ENCODE data around the gene PRR3. TPM values are rescaled to one million over a fixed set of nuclear protein-coding genes. Genes with fewer than 3 reads are reported as not detected.
A peak's percentile ranks its signal among the peaks of the same experiment; 100 is the strongest.

Gene PRR3
- polyA plus RNA-seq, 1 of the 3 experiments (the other 2 are of a cell fraction): 21.2 TPM

- TF ChIP-seq JUND (IDR thresholded peaks at IDR 0.05) (no peak), MEF2A (IDR thresholded peaks at IDR 0.05; ENCODE audit: borderline replicate concordance, low read depth) (no peak), TAF1 (IDR thresholded peaks at IDR 0.05; ENCODE audit: borderline replicate concordance, low read depth, low read length) (no peak), RAD21 (IDR thresholded peaks at IDR 0.05; ENCODE audit: low read length) (no peak), TCF12 (IDR thresholded peaks at IDR 0.05) (no peak), GABPA (IDR thresholded peaks at IDR 0.05; ENCODE audit: low read depth) (no peak), SIN3A (IDR thresholded peaks at IDR 0.05; ENCODE audit: borderline replicate concordance, low read depth, low read length) (no peak), CHD2 (IDR thresholded peaks at IDR 0.05; ENCODE audit: low read length, partially characterized antibody) (no peak), TEAD4 (IDR thresholded peaks at IDR 0.05; ENCODE audit: borderline replicate concordance, insufficient read depth) (no peak), FOSL2 (IDR thresholded peaks at IDR 0.05; ENCODE audit: borderline replicate concordance, low read depth) (no peak), MAX (IDR thresholded peaks at IDR 0.05; ENCODE audit: low read depth) (no peak), EP300 (IDR thresholded peaks at IDR 0.05; ENCODE audit: borderline replicate concordance in 1 of 2, low read depth in 1 of 2, low read length in 1 of 2) (no peak)
These were observed 14.7 kb upstream of the PRR3 start (continued) for GRCh38 chr6:30542404-30542725.

GRCh38 chr6:30542915-30543314 is 14.2 kb upstream of the PRR3 start:
- WGBS (ENCODE audit: low lambda C conversion rate): 79% methylated on average over 1 of the region's 1 CpG
- H3K36me3 ChIP-seq (replicated peaks in 1 of 2; ENCODE audit: control insufficient read depth in 1 of 2, insufficient read depth in 2 of 2, low read length in 1 of 2): peaks cover 0 to 26% of the 10 kb centered on the region in 2 experiments
- no peak overlapping the region for H3K27ac ChIP-seq (ENCODE audit: low read depth in 2 of 2, low read length in 1 of 2)
- POLR2A ChIA-PET: no interaction called here
- H3K4me3 ChIP-seq (ENCODE audit: low read depth in 2 of 2, low read length in 1 of 2): no peak overlapping the region
- H4K20me1 ChIP-seq (ENCODE audit: insufficient read depth): no peaks in the 10 kb centered on the region
- no peak overlapping the region for H2AFZ ChIP-seq (ENCODE audit: low read depth)
- CTCF ChIA-PET: interaction anchor here (0.7 to 11.3 kb wide), 10 partner anchors 12 to 544 kb away, joined by 3 to 203 read pairs (median 11); partner anchors contain the start of genes GNL1, HLA-E and PRR3
- H3K9me2 ChIP-seq: no peaks in the 10 kb centered on the region
- H3K79me2 ChIP-seq (ENCODE audit: insufficient read depth): no peaks in the 10 kb centered on the region
- H3K4me1 ChIP-seq (ENCODE audit: control insufficient read depth in 1 of 2, insufficient read depth in 2 of 2, low read depth in 1 of 2, low read length in 1 of 2): peaks cover 3 to 5% of the 10 kb centered on the region in 2 experiments; a peak in 1 of 4 replicates
- H3F3A ChIP-seq (replicated peaks; ENCODE audit: insufficient read depth): peaks cover 8% of the 10 kb centered on the region
- no peaks in the 10 kb centered on the region for H3K27me3 ChIP-seq (ENCODE audit: insufficient read depth)
- no peak overlapping the region for H3K9ac ChIP-seq
- H3K9me3 ChIP-seq: no peaks in the 10 kb centered on the region
- TF ChIP-seq JUND (IDR thresholded peaks at IDR 0.05) (no peak), TEAD4 (IDR thresholded peaks at IDR 0.05; ENCODE audit: borderline replicate concordance, insufficient read depth) (no peak), CTCF (IDR thresholded peaks at IDR 0.05) (peak; percentile 21; the same call in 1 of the 2 replicates)
- H3K4me2 ChIP-seq: no peak overlapping the region
- DNase-seq: no peak

- peaks cover 3 to 5% of the 10 kb centered on the region in 2 experiments; a peak in 1 of 4 replicates for H3K4me1 ChIP-seq (ENCODE audit: control insufficient read depth in 1 of 2, insufficient read depth in 2 of 2, low read depth in 1 of 2, low read length in 1 of 2)
- H3K9ac ChIP-seq: no peak overlapping the region
- no peaks in the 10 kb centered on the region for H3K27me3 ChIP-seq (ENCODE audit: insufficient read depth)
- CTCF ChIA-PET: interaction anchor here (1.0 to 11.3 kb wide), 20 partner anchors 11 to 543 kb away, joined by 3 to 203 read pairs (median 7); partner anchors contain the start of genes GNL1, HLA-E and PRR3
- no peak overlapping the region for H3K4me2 ChIP-seq
- 90% methylated on average over 3 of the region's 3 CpGs for WGBS (ENCODE audit: low lambda C conversion rate)
- no peaks in the 10 kb centered on the region for H3K9me2 ChIP-seq
- H3K4me3 ChIP-seq (ENCODE audit: low read depth in 2 of 2, low read length in 1 of 2): no peak overlapping the region
- H4K20me1 ChIP-seq (ENCODE audit: insufficient read depth): no peaks in the 10 kb centered on the region
- H3K27ac ChIP-seq (ENCODE audit: low read depth in 2 of 2, low read length in 1 of 2): no peak overlapping the region
- no peak overlapping the region for H2AFZ ChIP-seq (ENCODE audit: low read depth)
- H3K9me3 ChIP-seq: no peaks in the 10 kb centered on the region
- peaks cover 8% of the 10 kb centered on the region for H3F3A ChIP-seq (replicated peaks; ENCODE audit: insufficient read depth)
- no peaks in the 10 kb centered on the region for H3K79me2 ChIP-seq (ENCODE audit: insufficient read depth)
- H3K36me3 ChIP-seq (replicated peaks in 1 of 2; ENCODE audit: control insufficient read depth in 1 of 2, insufficient read depth in 2 of 2, low read length in 1 of 2): peaks cover 2 to 29% of the 10 kb centered on the region in 2 experiments
- POLR2A ChIA-PET: no interaction called here
- no peak for DNase-seq
- no peak for TF ChIP-seq CTCF (IDR thresholded peaks at IDR 0.05)
- TF ChIP-seq IRF3 (IDR thresholded peaks at IDR 0.05; ENCODE audit: low read depth, low read length): no peak
- TF ChIP-seq USF2 (IDR thresholded peaks at IDR 0.05; ENCODE audit: borderline replicate concordance, low read depth, low read length): no peak
- TF ChIP-seq NRF1 (IDR thresholded peaks at IDR 0.05; ENCODE audit: low read depth, low read length): no peak
- TF ChIP-seq SIN3A (IDR thresholded peaks at IDR 0.05; ENCODE audit: borderline replicate concordance, low read depth, low read length): no peak
- no peak for TF ChIP-seq ELF1 (IDR thresholded peaks at IDR 0.05)
- no peak for TF ChIP-seq MXI1 (IDR thresholded peaks at IDR 0.05; ENCODE audit: low read depth, low read length)
- no peak for TF ChIP-seq NFIC (IDR thresholded peaks at IDR 0.05; ENCODE audit: borderline replicate concordance)
- no peak for TF ChIP-seq RCOR1 (IDR thresholded peaks at IDR 0.05; ENCODE audit: low read length)
These were observed 13.3 kb upstream of the PRR3 start for GRCh38 chr6:30543821-30544220.
